CD4-positive, alpha-beta T cell treated with Interleukin-17A for 1 hour (primary cell): ENCODE measurements around the gene DNAH8.

Experiments used
- DNase-seq: peaks from one replicate; pipeline ENCODE4 v3.0.0-alpha.2; 2020

The DNAH8 gene

DNA sequence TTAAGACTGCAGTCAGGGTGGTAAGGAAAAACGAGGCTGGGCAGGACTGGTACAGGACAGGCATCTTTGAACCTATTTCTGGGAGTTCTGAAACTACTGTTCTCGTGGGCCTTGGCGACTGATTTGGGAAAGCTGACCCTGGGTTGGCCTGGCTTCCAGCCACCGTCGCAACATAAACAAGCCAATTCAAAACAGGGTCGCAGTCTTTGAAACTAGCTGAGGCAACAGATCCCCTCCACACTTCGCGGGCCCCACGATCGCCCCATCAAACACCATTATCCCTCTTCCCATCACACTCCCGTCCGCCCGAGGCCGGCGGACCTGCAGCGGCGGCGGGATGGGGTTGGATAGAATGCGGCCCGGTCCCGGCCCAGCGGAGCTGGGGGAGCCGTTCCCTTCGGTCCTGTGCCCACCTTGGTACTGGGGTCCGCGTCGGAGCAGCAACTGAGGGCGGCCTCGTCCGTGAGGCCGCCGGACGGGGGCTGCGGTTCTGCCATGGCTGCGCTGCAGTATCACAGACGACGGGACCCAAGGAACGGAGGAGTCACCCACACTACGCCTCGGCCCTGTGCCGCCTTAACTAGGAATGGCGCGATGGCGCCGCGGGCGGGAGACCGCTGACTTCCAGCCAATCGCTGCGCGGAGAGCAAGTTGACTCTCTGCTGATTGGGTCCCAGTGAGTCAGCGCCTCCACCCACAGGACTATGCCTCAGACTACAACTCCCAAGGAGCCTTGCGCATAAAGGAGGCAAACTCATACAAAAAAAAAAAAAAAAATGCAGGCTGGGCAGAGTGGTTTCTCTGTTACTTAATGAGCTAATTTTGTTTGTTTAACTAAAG, 12.3 kb upstream of the DNAH8 start, which contains the start of gene GLO1:
TSS of gene GLO1 (minus strand) at position 588 of the 840 bp plus-strand sequence. CDS start at position 497, 91 bp downstream.
- DNase-seq, result peak; percentile 98

- no peak for DNase-seq
Measured at GRCh38 chr6:38703949-38704590, 11.0 kb upstream of the DNAH8 start.

GRCh38 chr6:38705924-38706323, 9.2 kb upstream of the DNAH8 start:
- DNase-seq, result no peak

- DNase-seq, result no peak
Measured at GRCh38 chr6:38708496-38708895, 6.6 kb upstream of the DNAH8 start.

DNA sequence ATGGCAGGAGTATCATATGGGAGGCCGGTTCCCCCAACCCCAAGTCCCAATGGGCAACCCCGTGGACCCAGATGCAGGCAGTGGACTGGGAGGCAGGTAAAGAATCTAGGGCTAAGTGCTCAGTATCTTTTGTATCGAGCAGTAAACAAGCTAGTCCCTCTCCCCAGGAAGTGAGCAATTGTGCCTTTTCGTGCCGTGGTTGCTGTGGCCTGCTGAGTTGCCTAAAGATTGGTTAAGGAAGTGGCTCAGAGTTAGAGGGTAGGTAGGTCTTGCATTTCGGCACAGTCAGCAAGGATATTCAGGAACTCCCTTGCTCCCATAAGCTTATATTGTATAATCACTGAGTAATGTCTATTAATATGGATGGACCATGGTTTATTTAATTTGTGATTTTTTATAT, 1.3 kb upstream of the DNAH8 start:
- peak; percentile 52 for DNase-seq

GRCh38 chr6:38714239-38715015, 684 bp upstream of the DNAH8 start:
- DNase-seq, result no peak

- no peak for DNase-seq
Measured at GRCh38 chr6:38716825-38717224, 1.7 kb downstream of the DNAH8 start.

DNA sequence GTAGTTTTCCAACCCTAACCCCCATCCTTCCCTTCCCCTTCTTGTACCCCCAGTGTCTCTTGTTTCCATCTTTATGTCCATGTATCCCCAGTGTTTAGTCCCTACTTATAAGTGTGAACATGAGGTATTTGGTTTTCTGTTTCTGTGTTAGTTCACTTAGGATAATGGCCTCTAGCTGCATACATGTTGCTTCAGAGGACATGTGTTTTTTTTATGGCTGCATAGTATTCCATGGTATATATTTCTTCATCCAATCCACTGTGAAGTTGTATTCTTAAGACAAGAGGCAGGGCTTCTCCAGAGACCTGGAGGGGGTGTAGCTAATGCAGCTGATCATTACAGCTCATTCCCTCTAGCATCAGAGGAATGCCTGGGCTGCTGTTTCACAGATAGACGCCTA, 4.2 kb downstream of the DNAH8 start:
- DNase-seq, result no peak

DNA sequence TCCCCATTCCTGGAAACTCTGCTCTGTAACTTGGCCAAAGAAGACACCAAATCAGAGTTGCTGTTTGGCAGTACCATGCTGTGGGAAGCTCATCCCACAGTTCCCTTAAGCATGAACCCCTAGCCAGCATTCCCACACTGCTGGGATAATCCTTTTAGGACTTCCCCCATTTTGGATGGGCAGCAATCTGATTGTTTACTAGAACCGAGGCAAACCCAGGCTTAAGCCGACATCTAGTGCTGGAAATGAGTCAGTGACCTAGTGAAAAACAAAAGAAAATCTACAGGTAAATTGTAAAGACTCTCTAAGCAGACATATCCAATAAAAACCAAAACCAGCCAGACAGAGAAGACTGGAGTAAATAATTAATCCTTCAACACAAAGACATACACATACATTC, 5.2 kb downstream of the DNAH8 start:
- no peak for DNase-seq

- no peak for DNase-seq
Measured at GRCh38 chr6:38722038-38722437, 6.9 kb downstream of the DNAH8 start.

GRCh38 chr6:38722727-38723334, 7.7 kb downstream of the DNAH8 start:
- no peak for DNase-seq

- DNase-seq, result no peak
Measured at GRCh38 chr6:38723783-38724182, 8.7 kb downstream of the DNAH8 start.

DNA sequence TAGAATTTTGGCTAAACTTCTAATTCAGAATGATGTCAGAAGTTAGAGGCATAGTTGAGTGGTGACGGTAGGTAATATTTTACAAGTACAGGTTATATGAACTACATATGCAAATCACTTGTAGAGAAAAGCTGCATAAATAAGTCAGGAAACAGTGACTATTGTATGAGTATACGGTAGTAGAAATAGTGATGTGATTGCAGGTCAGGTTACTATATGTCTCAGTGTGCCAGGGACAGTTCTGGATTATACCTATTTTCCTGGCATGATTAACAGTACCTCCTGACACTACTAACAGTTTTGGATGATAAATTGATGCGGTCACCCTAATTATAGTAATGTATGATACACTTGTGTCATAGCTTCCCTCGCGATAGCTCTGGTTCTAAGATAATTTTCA, 9.2 kb downstream of the DNAH8 start:
- DNase-seq, result no peak

DNA sequence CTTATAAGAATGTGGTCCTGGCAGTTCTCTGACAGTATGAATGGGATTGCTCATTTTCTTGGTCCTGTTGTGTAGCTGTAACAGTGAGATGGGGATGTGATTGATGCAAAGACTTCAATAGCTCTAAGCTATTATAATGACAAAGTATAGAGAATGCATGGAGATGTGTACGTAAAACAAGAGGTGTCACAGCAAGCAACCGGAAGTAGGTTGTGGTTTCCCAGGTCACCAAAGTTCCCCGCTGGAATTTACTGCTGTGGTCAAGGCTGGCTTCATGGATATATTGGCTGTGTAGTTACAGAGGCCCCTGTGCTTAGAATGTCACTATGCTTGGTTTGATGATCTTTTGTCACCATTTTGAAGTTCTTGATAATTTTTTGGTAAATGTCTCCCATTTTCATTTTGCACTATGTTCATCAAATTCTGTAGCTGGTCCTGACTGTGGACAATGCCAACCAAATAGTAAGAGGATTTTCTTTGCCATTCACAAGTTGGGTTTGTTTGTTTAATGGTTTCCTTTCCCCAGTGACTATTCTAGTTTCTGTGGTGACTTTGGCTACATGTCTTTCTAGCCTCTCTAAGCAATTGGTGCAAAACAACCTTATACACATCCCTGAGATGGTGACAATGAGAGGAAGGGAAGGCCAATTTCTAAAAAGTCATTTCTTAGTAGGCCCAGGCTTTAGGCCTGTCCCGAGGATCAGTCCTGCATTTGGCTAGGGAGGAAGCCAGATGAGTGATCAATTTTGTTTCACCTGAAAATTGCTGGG, 10.5 kb downstream of the DNAH8 start:
- DNase-seq, result no peak

- no peak for DNase-seq
Measured at GRCh38 chr6:38728203-38728602, 13.1 kb downstream of the DNAH8 start.

DNA sequence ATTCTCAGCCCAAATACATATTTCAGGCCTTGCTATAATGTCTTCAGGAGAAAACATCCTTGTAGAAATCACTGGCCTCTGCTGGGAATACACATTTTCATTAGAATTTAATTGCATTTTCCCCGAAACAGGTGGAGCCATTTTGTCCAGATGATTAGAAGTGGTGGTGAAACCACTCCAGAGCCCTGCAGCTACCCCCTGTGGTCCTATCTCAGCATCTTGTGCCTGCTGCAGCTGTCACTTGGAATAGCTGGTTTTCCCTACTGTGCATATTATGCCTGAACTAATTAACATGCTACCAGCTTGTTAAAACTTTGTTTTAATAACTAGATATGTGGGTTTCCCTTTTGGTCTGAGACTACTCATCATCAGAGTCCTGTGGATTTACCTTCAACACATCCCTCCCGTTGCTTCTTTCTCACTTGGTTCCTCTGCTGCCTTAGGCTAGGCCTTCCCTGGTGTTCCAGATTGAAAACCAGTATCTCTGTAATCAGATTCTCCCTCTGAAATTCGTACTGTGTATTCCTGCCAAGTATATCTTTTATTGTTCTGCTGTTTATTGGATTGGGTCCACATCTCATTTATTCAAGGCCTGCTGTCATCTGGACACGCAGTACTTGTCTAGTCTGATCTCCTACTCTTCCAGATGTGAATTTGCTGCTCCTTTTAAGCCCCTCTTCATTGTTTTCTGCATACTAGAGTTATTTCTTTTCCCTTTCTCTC, 15.2 kb downstream of the DNAH8 start:
- no peak for DNase-seq

GRCh38 chr6:38736951-38737350, 21.8 kb downstream of the DNAH8 start:
- no peak for DNase-seq

GRCh38 chr6:38738261-38738660, 23.1 kb downstream of the DNAH8 start:
- DNase-seq, result no peak

GRCh38 chr6:38739532-38739931, 24.4 kb downstream of the DNAH8 start:
- DNase-seq, result no peak

DNA sequence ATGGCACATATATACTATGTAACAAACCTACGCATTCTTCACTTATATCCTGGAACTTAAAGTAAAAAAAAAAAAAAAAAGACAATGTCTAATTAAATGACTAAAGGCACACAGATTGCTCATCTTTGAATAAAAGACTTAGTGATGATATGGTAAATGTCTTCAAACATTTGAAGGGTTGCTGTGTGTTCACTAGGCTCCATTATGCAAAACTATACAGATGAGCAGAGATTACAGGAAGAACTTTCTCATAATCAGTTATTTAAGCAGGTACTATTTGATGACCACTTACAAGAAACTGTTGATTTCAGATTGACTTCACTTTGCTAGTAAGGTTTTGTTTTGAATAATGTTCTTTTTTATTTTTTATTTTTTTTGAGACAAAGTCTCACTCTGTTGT, 34.4 kb downstream of the DNAH8 start:
- no peak for DNase-seq

DNA sequence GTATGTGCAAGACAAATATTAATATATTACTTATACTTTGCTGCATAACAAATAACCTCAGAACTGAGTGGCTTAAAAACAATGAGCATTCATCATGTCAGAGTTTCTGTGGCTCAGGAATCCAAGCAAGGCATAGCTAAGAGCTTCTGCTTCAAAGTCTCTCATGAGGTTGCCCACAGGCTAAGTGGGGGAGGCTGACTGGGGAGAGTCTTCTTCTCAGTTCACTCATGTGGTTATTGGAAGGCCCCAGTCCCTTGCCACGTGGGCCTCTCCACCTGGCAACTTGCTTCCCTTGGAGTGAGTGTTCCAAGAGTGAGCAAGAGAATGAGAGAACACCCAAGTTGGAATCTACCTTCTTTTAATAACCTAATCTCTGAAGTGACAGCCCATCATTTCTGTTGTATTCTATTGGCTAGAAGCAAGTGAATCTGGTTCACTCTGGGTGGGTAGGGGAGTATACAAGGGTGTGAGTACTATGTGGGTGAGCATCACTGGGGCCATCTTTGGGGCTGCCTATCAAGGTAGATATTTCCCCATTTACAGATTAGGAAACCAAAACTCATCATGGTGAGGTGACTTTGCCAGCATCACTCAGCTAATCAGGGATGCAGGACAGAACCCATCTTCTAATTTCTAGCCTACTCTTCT, 36.0 kb downstream of the DNAH8 start:
- DNase-seq, result no peak
